Cerebellar nuclear complex (tissue), 1 donor: Measurements from ENCODE around the gene HLA-C.
"Not testable (repeated sequence)": the region's sequence is repeated elsewhere in the genome, so short reads cannot be mapped to it uniquely, and the experiment has no call there.

ENCODE experiments used
- DNase-seq, 2 experiments: peaks; one replicate each; lab custom pipeline; 2025; lab: John Stamatoyannopoulos, UW

Gene HLA-C

DNA sequence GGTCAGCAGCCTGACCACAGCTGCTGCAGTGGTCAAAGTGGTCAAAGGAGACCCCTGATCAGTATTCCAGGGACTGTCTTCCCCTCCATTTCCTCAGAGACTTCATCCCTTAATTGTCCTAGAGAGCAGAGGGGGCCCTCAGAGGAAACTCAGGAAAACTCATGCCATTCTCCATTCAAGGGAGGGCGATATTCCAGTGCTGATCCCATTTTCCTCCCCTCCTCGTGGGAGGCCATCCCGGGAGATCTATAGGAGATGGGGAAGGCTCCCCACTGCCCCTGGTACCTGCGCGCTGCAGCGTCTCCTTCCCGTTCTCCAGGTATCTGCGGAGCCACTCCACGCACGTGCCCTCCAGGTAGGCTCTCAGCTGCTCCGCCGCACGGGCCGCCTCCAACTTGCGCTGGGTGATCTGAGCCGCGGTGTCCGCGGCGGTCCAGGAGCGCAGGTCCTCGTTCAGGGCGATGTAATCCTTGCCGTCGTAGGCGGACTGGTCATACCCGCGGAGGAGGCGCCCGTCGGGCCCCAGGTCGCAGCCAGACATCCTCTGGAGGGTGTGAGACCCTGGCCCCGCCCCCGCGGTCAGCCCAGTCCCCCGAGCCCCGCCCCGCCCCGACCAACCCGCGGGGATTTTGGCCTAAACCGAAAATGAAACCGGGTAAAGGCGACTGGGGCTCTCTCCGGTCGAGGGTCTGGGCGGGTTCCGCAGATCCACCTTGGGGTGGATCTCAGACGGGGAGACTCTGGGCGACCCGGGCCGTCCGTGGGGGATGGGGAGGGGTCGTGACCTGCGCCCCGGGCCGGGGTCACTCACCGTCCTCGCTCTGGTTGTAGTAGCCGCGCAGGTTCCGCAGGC is 878 bp downstream of the HLA-C start:
- DNase-seq = no peak

DNA sequence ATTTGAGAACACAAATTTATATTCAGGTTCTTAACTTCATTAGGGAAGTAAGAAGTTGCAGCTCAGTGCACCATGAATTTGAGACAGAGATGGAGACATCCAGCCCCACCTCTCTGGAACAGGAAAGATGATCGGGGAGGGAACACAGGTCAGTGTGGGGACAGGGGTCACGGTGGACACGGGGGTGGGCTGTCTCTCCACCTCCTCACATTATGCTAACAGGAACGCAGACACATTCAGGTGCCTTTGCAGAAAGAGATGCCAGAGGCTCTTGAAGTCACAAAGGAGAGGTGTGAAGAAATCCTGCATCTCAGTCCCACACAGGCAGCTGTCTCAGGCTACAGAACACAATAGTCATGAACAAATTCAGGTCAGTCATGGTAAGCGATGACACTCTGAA is 3.1 kb downstream of the HLA-C start:
- no peak for DNase-seq

DNA sequence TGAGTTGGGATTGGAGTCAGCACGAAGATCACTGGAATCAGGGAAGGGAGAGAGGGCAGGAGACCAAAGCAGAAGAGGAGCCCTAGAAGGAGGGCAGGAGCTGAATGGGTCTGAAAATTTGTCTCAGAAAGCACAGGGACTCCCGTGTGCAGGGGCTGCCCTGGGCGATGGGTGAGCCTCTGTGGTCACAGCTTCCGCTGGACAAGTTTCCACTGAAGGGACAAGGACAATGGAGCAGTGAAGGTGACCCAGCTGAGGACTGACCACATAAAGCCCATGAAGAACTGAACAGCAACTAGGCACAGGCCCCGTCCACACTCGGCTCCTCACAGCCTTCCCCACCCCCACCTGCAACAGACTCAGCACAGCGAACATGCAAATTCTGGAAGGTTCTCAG is 3.5 kb downstream of the HLA-C start:
- DNase-seq = no peak

DNA sequence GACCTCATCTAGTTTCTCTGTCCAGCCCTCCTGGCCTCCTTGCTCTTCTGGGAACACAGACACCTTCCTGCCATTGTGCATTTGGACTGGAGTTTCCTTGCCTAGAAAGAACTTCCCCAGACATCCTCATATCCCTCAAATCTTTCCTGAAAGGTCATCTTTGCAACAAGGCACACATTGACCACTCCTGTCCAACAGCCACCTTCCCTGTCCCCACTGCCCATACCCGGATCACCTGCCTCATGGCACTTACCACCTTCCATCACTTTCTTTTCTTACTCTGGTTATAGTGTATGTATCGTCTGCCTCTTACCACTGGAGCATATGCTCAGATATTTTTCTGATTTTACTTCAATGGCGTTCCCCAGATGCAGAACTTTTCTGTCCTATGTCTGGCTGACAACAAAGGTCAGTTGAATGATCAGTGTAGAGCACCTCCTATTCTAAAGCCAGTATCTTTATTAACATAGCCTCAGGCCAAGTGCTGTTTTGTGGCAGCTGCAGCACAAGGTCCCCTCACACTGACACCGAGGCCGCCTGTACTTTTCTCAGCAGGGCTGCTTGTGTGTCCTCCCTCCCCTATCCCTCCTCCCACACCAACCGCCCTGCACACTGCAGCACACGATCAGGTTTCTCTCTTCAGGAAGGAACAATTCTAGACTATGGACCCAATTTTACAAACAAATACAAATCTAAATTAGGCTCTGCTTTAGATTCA is 4.1 kb downstream of the HLA-C start:
- no peak for DNase-seq

DNA sequence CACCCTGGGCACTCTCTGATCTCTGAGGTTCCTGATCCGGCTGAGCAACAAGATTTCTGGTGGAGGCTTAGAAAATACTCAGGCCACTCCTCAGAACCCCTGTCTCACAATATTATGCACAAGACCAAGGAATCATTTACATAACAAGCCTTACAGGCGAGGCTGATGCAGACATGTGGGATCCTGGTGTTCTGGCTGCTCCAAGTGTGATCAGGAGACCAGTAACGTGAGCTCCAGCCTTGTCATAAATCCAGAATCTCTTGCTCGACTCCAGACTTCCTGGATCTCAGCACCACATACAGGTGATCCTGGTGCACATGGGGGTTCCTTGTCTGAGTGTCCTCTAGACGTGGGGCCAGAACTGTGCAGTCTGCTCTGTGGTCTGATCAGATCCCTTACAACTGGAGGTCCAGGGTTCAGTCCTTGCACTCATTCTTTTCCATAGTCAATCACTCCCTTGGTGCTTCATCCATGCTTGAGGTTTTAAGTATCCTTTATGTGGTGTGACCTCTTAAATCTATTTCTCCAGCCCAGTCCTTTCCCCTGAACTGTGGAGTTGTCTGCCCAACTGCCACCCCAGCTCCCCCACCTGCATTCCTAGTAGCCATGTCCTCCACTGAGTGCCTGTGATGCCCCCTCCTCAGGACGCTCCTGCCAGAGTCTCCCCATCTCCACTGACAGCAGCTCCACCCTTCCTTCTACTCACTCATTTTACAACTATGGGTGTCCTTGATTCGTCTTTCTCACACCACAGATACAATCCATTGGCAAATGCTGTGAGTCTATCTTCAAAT is 5.1 kb downstream of the HLA-C start:
- no peak for DNase-seq

DNA sequence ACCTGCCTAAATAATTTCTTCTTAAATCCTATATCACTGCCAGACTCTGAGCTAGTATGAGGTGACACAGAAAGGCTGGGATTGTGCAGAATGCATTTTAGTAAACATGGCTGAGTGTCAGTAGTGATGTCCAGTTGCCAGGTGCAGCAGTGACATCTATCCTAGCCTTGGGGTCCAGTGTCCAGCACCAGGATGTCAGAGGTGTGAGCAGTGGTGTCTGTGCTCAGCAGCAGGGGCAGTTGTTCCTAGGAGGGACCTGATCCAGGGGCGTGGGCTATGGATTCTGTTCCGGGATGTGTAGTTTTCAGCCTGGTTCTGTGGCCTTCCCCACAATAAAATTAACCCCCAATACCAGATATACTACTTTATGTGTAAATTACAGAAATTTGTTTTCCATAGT is 6.0 kb downstream of the HLA-C start:
- no peak for DNase-seq

DNA sequence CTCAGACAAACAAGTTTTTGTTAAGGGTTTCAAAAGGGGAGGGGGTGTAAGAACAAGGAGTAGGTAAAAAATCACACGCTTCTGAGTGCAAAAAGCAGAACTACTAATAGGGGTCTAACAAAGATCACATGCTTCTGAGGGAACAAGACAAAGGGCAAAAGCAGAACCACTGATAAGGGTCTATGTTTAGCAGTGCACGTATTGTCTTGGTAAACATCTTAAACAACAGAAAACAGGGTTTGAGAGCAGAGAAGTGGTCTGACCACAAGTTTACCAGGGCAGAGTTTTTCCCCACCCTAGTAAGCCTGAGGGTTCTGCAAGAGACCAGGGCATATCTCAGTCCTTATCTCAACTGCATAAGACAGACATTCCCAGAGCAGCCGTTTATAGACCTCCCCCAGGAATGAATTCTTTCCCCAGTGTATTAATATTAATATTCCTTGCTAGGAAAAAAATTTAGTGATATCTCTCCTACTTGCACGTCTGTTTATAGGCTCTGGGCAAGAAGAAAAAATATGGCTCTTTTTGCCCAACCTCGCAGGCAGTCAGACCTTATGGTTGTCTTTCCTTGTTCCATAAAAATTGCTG is 8.5 kb downstream of the HLA-C start:
- DNase-seq = not testable (repeated sequence)

DNA sequence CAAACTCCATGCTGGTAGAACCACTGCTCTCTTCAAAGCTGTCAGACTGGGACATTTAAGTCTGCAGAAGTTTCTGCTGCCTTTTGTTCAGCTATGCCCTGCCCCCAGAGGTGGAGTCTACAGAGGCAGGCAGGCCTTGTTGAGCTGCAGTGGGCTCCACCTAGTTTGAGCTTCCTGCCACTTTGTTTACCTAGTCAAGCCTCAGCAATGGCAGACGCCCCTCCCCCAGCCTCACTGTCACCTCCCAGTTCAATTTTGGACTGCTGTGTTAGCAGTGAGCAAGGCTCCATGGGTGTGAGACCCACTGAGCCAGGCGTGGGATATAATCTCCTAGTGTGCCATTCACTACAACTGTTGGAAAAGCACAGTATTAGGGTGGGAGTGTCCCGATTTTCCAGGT is 11.9 kb downstream of the HLA-C start:
- DNase-seq = not testable (repeated sequence)

DNA sequence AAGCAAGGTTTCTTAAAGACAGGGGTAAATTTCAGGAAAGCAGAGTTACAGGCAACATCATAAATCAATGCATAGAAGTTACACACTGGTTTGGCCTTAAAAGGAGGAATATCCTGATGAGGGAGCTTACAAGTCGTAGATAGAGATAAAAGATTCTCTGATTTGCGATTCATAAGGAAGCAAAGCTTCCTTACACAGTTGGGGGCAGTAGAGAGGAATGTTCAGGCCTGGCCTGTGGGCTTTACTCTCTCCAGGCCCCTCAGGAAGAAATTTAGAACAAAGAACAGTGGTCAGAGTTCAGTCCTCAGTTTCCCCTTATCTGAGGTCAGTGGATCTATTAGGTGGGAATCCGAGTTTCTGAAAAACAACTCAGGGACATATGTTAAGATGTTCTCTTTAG is 19.3 kb downstream of the HLA-C start:
- no peak for DNase-seq

DNA sequence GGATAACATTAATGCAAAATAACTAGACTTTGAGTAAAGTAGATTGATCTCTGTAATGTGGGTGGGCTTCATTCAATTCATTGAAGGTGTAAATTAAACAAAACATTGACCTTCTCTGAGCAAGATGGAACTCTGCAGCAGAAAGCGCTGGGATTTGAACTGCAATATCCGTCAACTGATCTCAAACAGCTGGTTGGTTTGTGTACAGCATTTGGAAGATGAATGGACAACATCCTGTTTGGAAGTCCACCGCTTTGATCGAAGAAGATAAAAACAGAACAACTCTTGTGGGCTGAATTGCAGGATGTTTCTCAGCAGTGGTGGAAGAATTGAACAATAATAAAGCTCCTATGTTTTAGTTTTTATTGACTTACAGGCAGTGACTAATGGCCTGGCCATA is 20.6 kb downstream of the HLA-C start:
- no peak for DNase-seq

DNA sequence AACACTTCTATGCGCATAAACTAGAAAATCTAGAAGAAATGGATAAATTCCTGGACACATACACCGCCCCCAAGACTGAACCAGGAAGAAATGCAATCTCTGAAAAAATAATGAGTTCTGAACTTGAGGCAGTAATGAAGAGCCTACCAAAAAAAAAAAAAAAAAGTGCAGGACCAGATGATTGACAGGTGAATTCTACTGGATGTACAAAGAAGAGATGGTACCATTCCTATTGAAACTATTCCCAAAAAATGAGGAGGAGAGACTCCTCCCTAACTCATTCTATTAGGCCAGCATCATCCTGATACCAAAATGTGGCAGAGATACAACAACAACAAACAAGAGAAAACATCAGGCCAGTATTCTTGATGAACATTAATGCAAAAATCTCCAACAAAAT is 22.7 kb downstream of the HLA-C start:
- DNase-seq = no peak

DNA sequence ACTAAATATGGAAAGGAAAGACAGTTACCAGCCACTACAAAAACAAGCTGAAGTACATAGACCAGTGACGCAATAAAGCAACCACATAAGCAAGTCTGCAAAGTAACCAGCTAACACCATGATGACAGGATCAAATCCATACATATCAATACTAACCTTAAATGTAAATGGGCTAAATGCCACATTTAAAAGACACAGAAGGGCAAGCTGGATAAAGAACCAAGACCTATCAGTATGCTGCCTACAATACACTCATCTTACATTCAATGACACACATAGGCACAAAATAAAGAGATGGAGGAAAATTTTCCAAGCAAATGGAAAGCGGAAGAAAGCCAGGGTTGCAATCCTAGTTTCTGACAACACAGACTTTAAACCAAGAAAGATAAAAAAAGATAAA is 24.1 kb downstream of the HLA-C start:
- no peak for DNase-seq

DNA sequence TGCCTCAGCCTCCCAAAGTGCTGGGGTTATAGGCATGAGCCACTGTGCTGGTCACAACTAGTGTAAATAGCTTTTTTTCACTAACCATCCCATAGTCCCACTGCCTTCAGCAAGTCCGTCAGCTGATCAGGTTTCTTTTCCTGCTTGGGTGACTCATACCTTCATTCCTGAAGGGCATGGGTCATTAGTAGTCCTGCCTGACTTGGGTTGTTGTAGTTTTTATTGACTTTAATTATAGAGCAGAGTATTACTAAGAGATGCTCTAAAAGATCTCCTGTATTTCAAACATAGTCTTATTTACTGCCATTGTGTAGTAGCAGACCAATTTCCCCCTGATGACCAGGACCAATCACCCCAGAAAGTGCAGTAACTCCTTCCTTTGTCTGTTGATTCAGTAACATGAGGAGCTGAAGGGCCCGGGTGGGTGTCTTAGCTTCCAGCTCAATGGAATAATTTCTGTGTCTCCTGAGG is 25.8 kb downstream of the HLA-C start:
- DNase-seq = no peak

DNA sequence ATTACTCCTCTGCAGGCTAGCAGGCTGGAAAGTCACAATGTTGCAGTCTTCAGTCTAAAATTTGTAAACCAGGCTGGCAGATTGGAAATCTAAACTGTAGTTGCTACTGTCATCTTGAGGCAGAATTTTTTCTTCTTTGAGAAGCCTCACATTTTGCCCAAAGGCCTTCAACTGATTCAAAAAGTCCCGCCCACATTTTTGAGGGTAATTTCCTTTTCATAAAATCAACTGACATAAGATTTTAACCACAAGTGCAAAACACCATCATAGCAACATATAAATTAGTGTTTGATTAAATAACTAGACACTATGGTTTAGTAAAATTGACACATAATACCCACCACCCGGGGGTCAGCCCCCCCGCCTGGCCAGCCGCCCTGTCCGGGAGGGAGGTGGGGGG is 28.4 kb downstream of the HLA-C start:
- no peak for DNase-seq

DNA sequence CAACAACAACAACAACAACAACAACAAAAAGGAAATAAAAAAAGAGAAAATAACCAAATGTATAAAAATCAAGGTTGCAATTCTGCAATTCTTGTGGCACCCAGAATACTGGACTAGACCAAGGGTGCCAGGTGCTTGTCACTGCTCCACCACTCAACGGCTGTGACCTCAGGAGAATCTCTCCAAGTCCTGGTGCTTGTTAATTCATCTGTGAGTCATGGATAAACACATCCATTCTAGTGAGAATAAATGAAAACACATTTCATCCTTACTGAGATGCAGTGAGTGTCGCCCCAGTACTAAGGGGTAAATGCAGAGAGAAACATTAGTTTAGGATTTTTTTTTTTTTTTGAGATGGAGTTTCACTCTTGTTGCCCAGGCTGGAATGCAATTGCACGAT is 32.0 kb downstream of the HLA-C start:
- no peak for DNase-seq

DNA sequence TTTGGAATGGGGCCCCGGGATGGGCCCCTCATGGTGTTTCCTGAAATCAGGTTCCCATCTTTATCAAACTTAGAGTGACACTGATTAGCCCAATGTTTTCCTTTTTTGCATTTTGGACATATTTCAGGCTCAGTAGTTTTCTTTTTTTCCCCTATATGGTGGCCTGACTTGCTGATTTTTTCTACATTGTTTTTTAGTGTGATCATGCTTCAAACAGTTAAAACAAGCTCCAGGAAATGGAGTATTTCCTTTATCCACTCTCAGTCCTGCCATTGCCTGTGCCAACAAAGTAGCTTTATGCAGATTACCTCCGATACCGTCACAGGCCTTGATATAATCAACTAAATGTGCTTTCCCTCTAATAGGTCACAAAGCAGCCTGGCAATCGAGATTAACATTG is 37.8 kb downstream of the HLA-C start:
- DNase-seq = not testable (repeated sequence)

DNA sequence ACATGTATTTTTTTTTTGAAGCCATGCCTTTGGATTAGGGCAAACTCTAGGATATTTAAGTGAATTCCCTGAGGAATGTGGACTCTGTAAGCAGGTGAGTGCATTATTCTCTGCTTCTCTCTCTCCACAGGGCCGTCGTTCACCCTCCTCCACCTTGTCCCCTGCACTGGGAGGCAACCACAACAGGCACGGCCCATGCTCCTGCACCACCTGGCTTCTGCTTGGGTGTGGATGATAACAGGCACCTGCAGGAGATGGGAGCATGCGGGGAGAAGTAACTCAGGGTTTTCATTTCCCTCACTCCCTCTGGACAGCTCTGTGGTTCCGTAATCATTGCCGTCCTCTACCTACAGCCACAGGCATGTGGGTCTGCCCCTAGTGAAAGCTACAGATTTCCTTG is 43.4 kb downstream of the HLA-C start:
- DNase-seq = no peak

DNA sequence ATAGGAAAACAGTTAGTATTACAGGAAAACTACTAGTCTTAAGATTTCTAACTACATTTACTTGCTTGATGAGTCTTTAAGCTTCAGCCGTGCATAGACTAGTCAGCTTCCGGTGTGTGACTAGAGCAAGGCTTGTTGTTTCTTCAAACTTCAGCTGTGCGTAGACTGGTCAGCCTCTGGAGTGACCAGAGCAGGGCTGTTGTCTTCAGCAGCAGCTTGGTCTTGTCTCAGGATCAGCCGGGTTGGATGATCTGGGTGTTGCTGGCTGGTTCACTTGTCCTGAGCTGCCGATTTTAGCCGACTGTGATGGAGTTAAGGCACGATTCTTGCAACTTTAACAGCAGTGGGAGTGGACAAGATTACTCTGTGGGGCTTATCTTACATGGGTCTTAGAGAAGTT is 44.7 kb downstream of the HLA-C start:
- no peak for DNase-seq

DNA sequence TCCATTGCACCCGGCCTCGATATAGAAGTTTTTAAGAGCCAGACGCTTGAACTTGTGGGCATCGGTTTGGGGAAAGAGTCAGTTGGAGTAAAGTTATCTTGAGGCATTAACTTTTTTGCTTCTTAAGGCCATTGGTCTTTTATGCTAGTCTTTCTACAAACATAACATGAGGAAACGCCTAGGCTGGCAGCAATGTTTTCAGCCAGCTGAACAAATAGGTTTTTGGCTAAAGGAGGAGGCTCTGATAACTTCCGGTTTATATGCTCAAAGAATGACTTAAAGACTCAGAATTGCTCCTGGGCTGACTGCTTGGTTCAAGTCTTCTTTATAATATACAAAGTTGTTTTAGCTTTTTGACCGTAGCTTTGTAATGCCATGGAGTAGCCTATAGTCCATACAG is 46.2 kb downstream of the HLA-C start:
- DNase-seq = no peak

DNA sequence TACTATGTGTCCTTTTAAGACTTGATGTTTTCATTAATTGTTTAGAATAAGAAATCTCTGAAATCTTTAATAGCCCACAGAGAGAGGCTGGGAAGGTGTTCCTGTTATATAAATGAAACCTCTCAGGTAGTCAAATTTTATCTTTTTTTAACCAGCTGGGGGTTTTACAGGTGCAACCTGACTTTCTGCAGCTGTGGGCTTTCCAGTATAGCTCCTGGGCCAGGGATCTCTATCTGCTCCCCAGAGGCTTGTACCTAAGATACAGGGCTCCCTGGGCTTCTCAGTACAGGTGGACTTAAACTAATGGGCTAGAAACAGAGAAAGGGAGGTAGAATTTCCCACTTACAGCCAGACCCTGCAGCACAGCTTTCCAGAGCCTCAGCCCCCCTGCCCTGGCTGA is 49.4 kb downstream of the HLA-C start:
- no peak for DNase-seq
